ENCODE results near the gene FLNB. TPM values are rescaled to one million over a fixed set of nuclear protein-coding genes. Genes with fewer than 3 reads are reported as not detected.
A peak's percentile ranks its signal among the peaks of the same experiment; 100 is the strongest.

FLNB gene
- total and polyA plus RNA-seq, 2 of the 13 experiments (the other 11 are each of a cell fraction or from before 2014, with no cell fraction given), result 106 to 130 TPM

DNA sequence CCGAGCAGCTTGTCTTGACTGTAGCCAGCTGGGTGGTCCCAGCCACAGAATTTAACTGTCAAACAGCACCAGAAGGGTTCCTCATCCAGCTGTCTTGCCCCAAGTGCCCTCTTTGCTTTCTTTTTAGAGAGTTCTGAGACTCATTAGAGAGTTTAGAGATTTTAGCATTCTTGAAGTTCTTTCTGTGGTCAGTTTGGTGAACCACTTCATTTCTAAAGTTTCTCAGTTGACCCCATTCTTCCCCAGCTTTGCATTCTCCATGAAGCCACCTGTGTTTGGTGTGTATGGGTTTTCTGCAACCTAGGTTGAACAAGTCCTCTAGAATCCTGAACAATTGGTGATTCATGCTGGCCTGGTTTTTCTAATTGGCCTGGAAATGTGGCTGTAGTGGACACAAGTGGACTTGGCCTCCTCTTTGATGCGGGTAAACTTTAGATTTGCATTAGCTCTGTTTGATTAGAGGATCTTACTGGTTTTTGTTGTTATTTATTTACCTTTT, 33.7 kb downstream of the FLNB start (continued):
- TF ChIP-seq, protein P1, sequence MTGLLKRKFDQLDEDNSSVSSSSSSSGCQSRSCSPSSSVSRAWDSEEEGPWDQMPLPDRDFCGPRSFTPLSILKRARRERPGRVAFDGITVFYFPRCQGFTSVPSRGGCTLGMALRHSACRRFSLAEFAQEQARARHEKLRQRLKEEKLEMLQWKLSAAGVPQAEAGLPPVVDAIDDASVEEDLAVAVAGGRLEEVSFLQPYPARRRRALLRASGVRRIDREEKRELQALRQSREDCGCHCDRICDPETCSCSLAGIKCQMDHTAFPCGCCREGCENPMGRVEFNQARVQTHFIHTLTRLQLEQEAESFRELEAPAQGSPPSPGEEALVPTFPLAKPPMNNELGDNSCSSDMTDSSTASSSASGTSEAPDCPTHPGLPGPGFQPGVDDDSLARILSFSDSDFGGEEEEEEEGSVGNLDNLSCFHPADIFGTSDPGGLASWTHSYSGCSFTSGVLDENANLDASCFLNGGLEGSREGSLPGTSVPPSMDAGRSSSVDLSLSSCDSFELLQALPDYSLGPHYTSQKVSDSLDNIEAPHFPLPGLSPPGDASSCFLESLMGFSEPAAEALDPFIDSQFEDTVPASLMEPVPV (CRISPR knock-in tag; IDR thresholded peaks at IDR 0.05), result no peak
- TF ChIP-seq ZSCAN30 (CRISPR knock-in tag; IDR thresholded peaks at IDR 0.05) (no peak), ZNF256 (CRISPR knock-in tag; conservative IDR thresholded peaks at IDR 0.05) (no peak), ZNF143 (CRISPR knock-in tag; IDR thresholded peaks at IDR 0.05) (0 out of 2 replicates have a peak, but pooled peaks have one; percentile 17), SMAD9 (CRISPR knock-in tag; IDR thresholded peaks at IDR 0.05) (no peak), ZNF3 (CRISPR knock-in tag; IDR thresholded peaks at IDR 0.05) (no peak), ELF3 (CRISPR knock-in tag; IDR thresholded peaks at IDR 0.05) (peak; percentile 12; the same call in 1 of the 2 replicates), EHMT2 (IDR thresholded peaks at IDR 0.05; ENCODE audit: borderline replicate concordance, low read depth, low read length) (no peak; the same call in 1 of the 2 replicates), NFIB (CRISPR knock-in tag; IDR thresholded peaks at IDR 0.05; ENCODE audit: borderline replicate concordance) (no peak)
- TF ChIP-seq, protein P2, sequence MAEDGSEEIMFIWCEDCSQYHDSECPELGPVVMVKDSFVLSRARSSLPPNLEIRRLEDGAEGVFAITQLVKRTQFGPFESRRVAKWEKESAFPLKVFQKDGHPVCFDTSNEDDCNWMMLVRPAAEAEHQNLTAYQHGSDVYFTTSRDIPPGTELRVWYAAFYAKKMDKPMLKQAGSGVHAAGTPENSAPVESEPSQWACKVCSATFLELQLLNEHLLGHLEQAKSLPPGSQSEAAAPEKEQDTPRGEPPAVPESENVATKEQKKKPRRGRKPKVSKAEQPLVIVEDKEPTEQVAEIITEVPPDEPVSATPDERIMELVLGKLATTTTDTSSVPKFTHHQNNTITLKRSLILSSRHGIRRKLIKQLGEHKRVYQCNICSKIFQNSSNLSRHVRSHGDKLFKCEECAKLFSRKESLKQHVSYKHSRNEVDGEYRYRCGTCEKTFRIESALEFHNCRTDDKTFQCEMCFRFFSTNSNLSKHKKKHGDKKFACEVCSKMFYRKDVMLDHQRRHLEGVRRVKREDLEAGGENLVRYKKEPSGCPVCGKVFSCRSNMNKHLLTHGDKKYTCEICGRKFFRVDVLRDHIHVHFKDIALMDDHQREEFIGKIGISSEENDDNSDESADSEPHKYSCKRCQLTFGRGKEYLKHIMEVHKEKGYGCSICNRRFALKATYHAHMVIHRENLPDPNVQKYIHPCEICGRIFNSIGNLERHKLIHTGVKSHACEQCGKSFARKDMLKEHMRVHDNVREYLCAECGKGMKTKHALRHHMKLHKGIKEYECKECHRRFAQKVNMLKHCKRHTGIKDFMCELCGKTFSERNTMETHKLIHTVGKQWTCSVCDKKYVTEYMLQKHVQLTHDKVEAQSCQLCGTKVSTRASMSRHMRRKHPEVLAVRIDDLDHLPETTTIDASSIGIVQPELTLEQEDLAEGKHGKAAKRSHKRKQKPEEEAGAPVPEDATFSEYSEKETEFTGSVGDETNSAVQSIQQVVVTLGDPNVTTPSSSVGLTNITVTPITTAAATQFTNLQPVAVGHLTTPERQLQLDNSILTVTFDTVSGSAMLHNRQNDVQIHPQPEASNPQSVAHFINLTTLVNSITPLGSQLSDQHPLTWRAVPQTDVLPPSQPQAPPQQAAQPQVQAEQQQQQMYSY (CRISPR knock-in tag; IDR thresholded peaks at IDR 0.05), result no peak
- TF ChIP-seq, protein P3, sequence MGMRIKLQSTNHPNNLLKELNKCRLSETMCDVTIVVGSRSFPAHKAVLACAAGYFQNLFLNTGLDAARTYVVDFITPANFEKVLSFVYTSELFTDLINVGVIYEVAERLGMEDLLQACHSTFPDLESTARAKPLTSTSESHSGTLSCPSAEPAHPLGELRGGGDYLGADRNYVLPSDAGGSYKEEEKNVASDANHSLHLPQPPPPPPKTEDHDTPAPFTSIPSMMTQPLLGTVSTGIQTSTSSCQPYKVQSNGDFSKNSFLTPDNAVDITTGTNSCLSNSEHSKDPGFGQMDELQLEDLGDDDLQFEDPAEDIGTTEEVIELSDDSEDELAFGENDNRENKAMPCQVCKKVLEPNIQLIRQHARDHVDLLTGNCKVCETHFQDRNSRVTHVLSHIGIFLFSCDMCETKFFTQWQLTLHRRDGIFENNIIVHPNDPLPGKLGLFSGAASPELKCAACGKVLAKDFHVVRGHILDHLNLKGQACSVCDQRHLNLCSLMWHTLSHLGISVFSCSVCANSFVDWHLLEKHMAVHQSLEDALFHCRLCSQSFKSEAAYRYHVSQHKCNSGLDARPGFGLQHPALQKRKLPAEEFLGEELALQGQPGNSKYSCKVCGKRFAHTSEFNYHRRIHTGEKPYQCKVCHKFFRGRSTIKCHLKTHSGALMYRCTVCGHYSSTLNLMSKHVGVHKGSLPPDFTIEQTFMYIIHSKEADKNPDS (CRISPR knock-in tag; IDR thresholded peaks at IDR 0.05), result no peak
- TF ChIP-seq, protein P4, sequence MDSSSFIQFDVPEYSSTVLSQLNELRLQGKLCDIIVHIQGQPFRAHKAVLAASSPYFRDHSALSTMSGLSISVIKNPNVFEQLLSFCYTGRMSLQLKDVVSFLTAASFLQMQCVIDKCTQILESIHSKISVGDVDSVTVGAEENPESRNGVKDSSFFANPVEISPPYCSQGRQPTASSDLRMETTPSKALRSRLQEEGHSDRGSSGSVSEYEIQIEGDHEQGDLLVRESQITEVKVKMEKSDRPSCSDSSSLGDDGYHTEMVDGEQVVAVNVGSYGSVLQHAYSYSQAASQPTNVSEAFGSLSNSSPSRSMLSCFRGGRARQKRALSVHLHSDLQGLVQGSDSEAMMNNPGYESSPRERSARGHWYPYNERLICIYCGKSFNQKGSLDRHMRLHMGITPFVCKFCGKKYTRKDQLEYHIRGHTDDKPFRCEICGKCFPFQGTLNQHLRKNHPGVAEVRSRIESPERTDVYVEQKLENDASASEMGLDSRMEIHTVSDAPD (CRISPR knock-in tag; IDR thresholded peaks at IDR 0.05), result 0 out of 2 replicates have a peak, but pooled peaks have one; percentile 34
- TF ChIP-seq, protein P5, sequence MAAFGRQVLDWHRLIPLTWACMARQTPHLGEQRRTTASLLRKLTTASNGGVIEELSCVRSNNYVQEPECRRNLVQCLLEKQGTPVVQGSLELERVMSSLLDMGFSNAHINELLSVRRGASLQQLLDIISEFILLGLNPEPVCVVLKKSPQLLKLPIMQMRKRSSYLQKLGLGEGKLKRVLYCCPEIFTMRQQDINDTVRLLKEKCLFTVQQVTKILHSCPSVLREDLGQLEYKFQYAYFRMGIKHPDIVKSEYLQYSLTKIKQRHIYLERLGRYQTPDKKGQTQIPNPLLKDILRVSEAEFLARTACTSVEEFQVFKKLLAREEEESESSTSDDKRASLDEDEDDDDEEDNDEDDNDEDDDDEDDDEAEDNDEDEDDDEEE (CRISPR knock-in tag; IDR thresholded peaks at IDR 0.05), result no peak
- TF ChIP-seq, protein P6, sequence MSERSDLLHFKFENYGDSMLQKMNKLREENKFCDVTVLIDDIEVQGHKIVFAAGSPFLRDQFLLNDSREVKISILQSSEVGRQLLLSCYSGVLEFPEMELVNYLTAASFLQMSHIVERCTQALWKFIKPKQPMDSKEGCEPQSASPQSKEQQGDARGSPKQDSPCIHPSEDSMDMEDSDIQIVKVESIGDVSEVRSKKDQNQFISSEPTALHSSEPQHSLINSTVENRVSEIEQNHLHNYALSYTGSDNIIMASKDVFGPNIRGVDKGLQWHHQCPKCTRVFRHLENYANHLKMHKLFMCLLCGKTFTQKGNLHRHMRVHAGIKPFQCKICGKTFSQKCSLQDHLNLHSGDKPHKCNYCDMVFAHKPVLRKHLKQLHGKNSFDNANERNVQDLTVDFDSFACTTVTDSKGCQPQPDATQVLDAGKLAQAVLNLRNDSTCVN (CRISPR knock-in tag; IDR thresholded peaks at IDR 0.05; ENCODE audit: borderline replicate concordance), result no peak
